ENCODE data around the gene FMNL2.

FMNL2 gene

DNA sequence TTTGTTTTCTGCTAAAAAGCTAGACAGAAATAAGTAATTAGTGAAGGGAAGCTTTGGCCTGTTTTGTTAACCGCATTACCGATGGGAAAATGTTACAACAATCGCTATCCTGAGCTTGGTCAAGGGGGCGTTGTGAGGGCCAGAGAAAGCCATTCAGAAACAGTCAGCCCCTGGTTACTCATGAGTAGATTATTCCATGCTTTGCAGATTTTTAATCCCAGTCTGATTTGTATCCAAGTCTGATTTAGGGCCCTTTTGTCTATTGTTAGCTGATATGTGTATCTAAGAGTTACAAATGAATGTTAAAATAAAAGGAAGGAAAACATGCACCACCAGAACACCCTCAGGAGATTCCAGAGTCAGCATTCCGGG lies 283.2 kb downstream of the FMNL2 start:
- no peaks in the 10 kb centered on the region for H3K4me1 ChIP-seq (ENCODE audit: insufficient read depth, low read length)
- no peaks in the 10 kb centered on the region for H3K27me3 ChIP-seq (ENCODE audit: insufficient read depth, low read length, poor library complexity)
- no peaks in the 10 kb centered on the region for H3K79me2 ChIP-seq (ENCODE audit: insufficient read depth, low read length)
- H3K9me3 ChIP-seq (ENCODE audit: insufficient read depth, low read length, severe bottlenecking) = no peaks in the 10 kb centered on the region
- DNase-seq = no peak
- no peaks in the 10 kb centered on the region for H3K36me3 ChIP-seq (ENCODE audit: insufficient read depth, low read length)
- ATAC-seq (ENCODE audit: insufficient read depth, low read depth) = no peak
- no peak overlapping the region for H3K27ac ChIP-seq (ENCODE audit: low read length)
- no peak overlapping the region for H3K4me2 ChIP-seq (ENCODE audit: insufficient read depth, low read length)
- H2AFZ ChIP-seq (ENCODE audit: low read depth, low read length) = no peak overlapping the region
- TF ChIP-seq, protein P1, sequence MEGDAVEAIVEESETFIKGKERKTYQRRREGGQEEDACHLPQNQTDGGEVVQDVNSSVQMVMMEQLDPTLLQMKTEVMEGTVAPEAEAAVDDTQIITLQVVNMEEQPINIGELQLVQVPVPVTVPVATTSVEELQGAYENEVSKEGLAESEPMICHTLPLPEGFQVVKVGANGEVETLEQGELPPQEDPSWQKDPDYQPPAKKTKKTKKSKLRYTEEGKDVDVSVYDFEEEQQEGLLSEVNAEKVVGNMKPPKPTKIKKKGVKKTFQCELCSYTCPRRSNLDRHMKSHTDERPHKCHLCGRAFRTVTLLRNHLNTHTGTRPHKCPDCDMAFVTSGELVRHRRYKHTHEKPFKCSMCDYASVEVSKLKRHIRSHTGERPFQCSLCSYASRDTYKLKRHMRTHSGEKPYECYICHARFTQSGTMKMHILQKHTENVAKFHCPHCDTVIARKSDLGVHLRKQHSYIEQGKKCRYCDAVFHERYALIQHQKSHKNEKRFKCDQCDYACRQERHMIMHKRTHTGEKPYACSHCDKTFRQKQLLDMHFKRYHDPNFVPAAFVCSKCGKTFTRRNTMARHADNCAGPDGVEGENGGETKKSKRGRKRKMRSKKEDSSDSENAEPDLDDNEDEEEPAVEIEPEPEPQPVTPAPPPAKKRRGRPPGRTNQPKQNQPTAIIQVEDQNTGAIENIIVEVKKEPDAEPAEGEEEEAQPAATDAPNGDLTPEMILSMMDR (IDR thresholded peaks at IDR 0.05; ENCODE audit: borderline replicate concordance, extremely low read depth, low read length, poor library complexity, severe bottlenecking) = no peak
- TF ChIP-seq EZH2 (IDR thresholded peaks at IDR 0.05; ENCODE audit: borderline replicate concordance, low read depth, low read length, severe bottlenecking) = no peak
- H3K9ac ChIP-seq (ENCODE audit: low read depth, low read length) = no peak overlapping the region
- no peak overlapping the region for H3K4me3 ChIP-seq (ENCODE audit: low read depth in 1 of 2, low read length in 2 of 2)
- no peaks in the 10 kb centered on the region for H4K20me1 ChIP-seq (ENCODE audit: insufficient read depth, low read length)

DNA sequence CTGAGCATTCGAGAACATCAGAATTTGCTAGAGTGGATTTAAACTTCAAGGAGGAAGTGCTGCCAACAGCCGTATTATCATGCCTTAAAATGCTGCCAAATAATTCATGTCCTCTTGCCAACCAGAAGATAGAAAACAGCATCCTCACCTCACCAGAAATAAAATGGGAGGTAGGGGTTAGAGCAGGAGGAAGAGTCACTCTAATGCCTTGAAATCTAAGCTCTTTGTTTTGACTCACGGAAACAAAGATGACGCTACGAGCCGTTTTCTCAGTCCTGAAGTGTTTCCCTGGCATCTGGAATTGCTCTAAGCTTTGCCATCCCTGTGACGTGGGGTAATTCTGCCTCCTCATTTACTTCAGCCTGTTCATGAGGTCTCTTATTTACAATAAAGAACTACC lies 285.2 kb downstream of the FMNL2 start:
- ATAC-seq (ENCODE audit: insufficient read depth, low read depth) = no peak
- TF ChIP-seq EZH2 (IDR thresholded peaks at IDR 0.05; ENCODE audit: borderline replicate concordance, low read depth, low read length, severe bottlenecking) = no peak
- TF ChIP-seq, protein P1 (IDR thresholded peaks at IDR 0.05; ENCODE audit: borderline replicate concordance, extremely low read depth, low read length, poor library complexity, severe bottlenecking) = no peak

GRCh38 chr2:152620985-152621384 lies 286.0 kb downstream of the FMNL2 start:
- ATAC-seq (ENCODE audit: insufficient read depth, low read depth) (no peak), DNase-seq (no peak)
- no peak overlapping the region for H3K4me3 ChIP-seq (ENCODE audit: low read depth in 1 of 2, low read length in 2 of 2)
- no peak overlapping the region for H3K27ac ChIP-seq (ENCODE audit: low read length)
- no peaks in the 10 kb centered on the region for H3K79me2 ChIP-seq (ENCODE audit: insufficient read depth, low read length)
- H2AFZ ChIP-seq (ENCODE audit: low read depth, low read length) = no peak overlapping the region
- no peaks in the 10 kb centered on the region for H3K9me3 ChIP-seq (ENCODE audit: insufficient read depth, low read length, severe bottlenecking)
- no peaks in the 10 kb centered on the region for H3K36me3 ChIP-seq (ENCODE audit: insufficient read depth, low read length)
- H3K27me3 ChIP-seq (ENCODE audit: insufficient read depth, low read length, poor library complexity) = no peaks in the 10 kb centered on the region
- TF ChIP-seq, protein P1 (IDR thresholded peaks at IDR 0.05; ENCODE audit: borderline replicate concordance, extremely low read depth, low read length, poor library complexity, severe bottlenecking) = no peak
- no peak for TF ChIP-seq EZH2 (IDR thresholded peaks at IDR 0.05; ENCODE audit: borderline replicate concordance, low read depth, low read length, severe bottlenecking)
- H4K20me1 ChIP-seq (ENCODE audit: insufficient read depth, low read length) = no peaks in the 10 kb centered on the region
- H3K4me2 ChIP-seq (ENCODE audit: insufficient read depth, low read length) = no peak overlapping the region
- no peak overlapping the region for H3K9ac ChIP-seq (ENCODE audit: low read depth, low read length)
- H3K4me1 ChIP-seq (ENCODE audit: insufficient read depth, low read length) = no peaks in the 10 kb centered on the region

More for the DNA sequence above, 285.2 kb downstream of the FMNL2 start:
- Histone ChIP-seq H3K36me3 (ENCODE audit: insufficient read depth, low read length) (no peaks in the 10 kb centered on the region), H3K9me3 (ENCODE audit: insufficient read depth, low read length, severe bottlenecking) (no peaks in the 10 kb centered on the region), H3K27me3 (ENCODE audit: insufficient read depth, low read length, poor library complexity) (no peaks in the 10 kb centered on the region), H3K9ac (ENCODE audit: low read depth, low read length) (no peak overlapping the region), H3K79me2 (ENCODE audit: insufficient read depth, low read length) (no peaks in the 10 kb centered on the region), H3K27ac (ENCODE audit: low read length) (no peak overlapping the region), H2AFZ (ENCODE audit: low read depth, low read length) (no peak overlapping the region), H3K4me1 (ENCODE audit: insufficient read depth, low read length) (no peaks in the 10 kb centered on the region), H4K20me1 (ENCODE audit: insufficient read depth, low read length) (no peaks in the 10 kb centered on the region), H3K4me2 (ENCODE audit: insufficient read depth, low read length) (no peak overlapping the region), H3K4me3 (ENCODE audit: low read depth in 1 of 2, low read length in 2 of 2) (no peak overlapping the region)
- DNase-seq = no peak

GRCh38 chr2:152622219-152622618 lies 287.2 kb downstream of the FMNL2 start:
- Histone ChIP-seq H4K20me1 (ENCODE audit: insufficient read depth, low read length) (no peaks in the 10 kb centered on the region), H3K27me3 (ENCODE audit: insufficient read depth, low read length, poor library complexity) (no peaks in the 10 kb centered on the region), H3K4me1 (ENCODE audit: insufficient read depth, low read length) (no peaks in the 10 kb centered on the region), H2AFZ (ENCODE audit: low read depth, low read length) (no peak overlapping the region), H3K36me3 (ENCODE audit: insufficient read depth, low read length) (no peaks in the 10 kb centered on the region), H3K4me2 (ENCODE audit: insufficient read depth, low read length) (no peak overlapping the region), H3K9ac (ENCODE audit: low read depth, low read length) (no peak overlapping the region), H3K27ac (ENCODE audit: low read length) (no peak overlapping the region), H3K4me3 (ENCODE audit: low read depth in 1 of 2, low read length in 2 of 2) (no peak overlapping the region), H3K79me2 (ENCODE audit: insufficient read depth, low read length) (no peaks in the 10 kb centered on the region), H3K9me3 (ENCODE audit: insufficient read depth, low read length, severe bottlenecking) (no peaks in the 10 kb centered on the region)
- DNase-seq = no peak
- no peak for ATAC-seq (ENCODE audit: insufficient read depth, low read depth)
- TF ChIP-seq, protein P1 (IDR thresholded peaks at IDR 0.05; ENCODE audit: borderline replicate concordance, extremely low read depth, low read length, poor library complexity, severe bottlenecking) = no peak
- TF ChIP-seq EZH2 (IDR thresholded peaks at IDR 0.05; ENCODE audit: borderline replicate concordance, low read depth, low read length, severe bottlenecking) = no peak
